Measurements from ENCODE around the gene CDK4.
"Not testable (repeated sequence)": the region's sequence is repeated elsewhere in the genome, so short reads cannot be mapped to it uniquely, and the experiment has no call there.

Gene CDK4

GRCh38 chr12:57720606-57721595 lies 31.2 kb downstream of the CDK4 start:
- no peak for ATAC-seq
- H3K4me1 Mint-ChIP-seq, result peaks cover 7% of the 10 kb centered on the region
- H3K4me3 Mint-ChIP-seq, result no peak overlapping the region
- peak overlapping the region in 1 of 2 donors; percentile 62 for H3K27ac Mint-ChIP-seq
- no peak for DNase-seq
- no peaks in the 10 kb centered on the region for H3K27me3 Mint-ChIP-seq
- no peaks in the 10 kb centered on the region for H3K9me3 Mint-ChIP-seq

- no peak overlapping the region for H3K4me3 Mint-ChIP-seq
- no peak for ATAC-seq
- H3K9me3 Mint-ChIP-seq, result no peaks in the 10 kb centered on the region
- no peaks in the 10 kb centered on the region for H3K27me3 Mint-ChIP-seq
- peaks cover 4% of the 10 kb centered on the region for H3K4me1 Mint-ChIP-seq
- DNase-seq, result no peak
- H3K27ac Mint-ChIP-seq, result no peak overlapping the region
Measured at GRCh38 chr12:57719777-57720605, 32.1 kb downstream of the CDK4 start.

- no peak for ATAC-seq
- H3K27ac Mint-ChIP-seq, result no peak overlapping the region
- H3K4me1 Mint-ChIP-seq, result peaks cover 4% of the 10 kb centered on the region
- no peak for DNase-seq
- no peaks in the 10 kb centered on the region for H3K27me3 Mint-ChIP-seq
- H3K4me3 Mint-ChIP-seq, result no peak overlapping the region
- H3K9me3 Mint-ChIP-seq, result no peaks in the 10 kb centered on the region
Measured at GRCh38 chr12:57718641-57719528, 33.2 kb downstream of the CDK4 start.

GRCh38 chr12:57717846-57718640 lies 34.1 kb downstream of the CDK4 start:
- H3K4me3 Mint-ChIP-seq, result no peak overlapping the region
- no peaks in the 10 kb centered on the region for H3K9me3 Mint-ChIP-seq
- ATAC-seq (no peak), DNase-seq (no peak)
- H3K27me3 Mint-ChIP-seq, result no peaks in the 10 kb centered on the region
- peaks cover 4% of the 10 kb centered on the region for H3K4me1 Mint-ChIP-seq
- peak overlapping the region; percentile 0 to 2 for H3K27ac Mint-ChIP-seq

GRCh38 chr12:57717131-57717530 lies 35.0 kb downstream of the CDK4 start:
- no peak for DNase-seq
- Mint-ChIP-seq H3K27me3 (no peaks in the 10 kb centered on the region), H3K4me3 (no peak overlapping the region), H3K27ac (peak overlapping the region in 1 of 2 donors; percentile 54), H3K4me1 (peaks cover 4% of the 10 kb centered on the region), H3K9me3 (no peaks in the 10 kb centered on the region)
- ATAC-seq, result no peak

- Mint-ChIP-seq H3K4me1 (no peaks in the 10 kb centered on the region), H3K4me3 (no peak overlapping the region), H3K9me3 (no peaks in the 10 kb centered on the region), H3K27ac (peak overlapping the region in 1 of 2 donors; percentile 24), H3K27me3 (no peaks in the 10 kb centered on the region)
- no peak for DNase-seq
- ATAC-seq, result no peak
Measured at GRCh38 chr12:57716305-57716704, 35.8 kb downstream of the CDK4 start.

GRCh38 chr12:57715786-57716185 lies 36.3 kb downstream of the CDK4 start:
- no peaks in the 10 kb centered on the region for H3K4me1 Mint-ChIP-seq
- ATAC-seq, result no peak
- H3K27ac Mint-ChIP-seq, result peak overlapping the region in 1 of 2 donors; percentile 29
- no peaks in the 10 kb centered on the region for H3K9me3 Mint-ChIP-seq
- DNase-seq, result no peak
- no peaks in the 10 kb centered on the region for H3K27me3 Mint-ChIP-seq
- H3K4me3 Mint-ChIP-seq, result no peak overlapping the region

- H3K4me3 Mint-ChIP-seq, H3K27me3 Mint-ChIP-seq, H3K9me3 Mint-ChIP-seq, H3K4me1 Mint-ChIP-seq, DNase-seq, H3K27ac Mint-ChIP-seq, ATAC-seq: not testable (repeated sequence)
Measured at GRCh38 chr12:57715036-57715748, 36.9 kb downstream of the CDK4 start.

GRCh38 chr12:57713209-57713608 lies 38.9 kb downstream of the CDK4 start:
- Mint-ChIP-seq H3K27ac (no peak overlapping the region), H3K4me1 (no peaks in the 10 kb centered on the region), H3K9me3 (no peaks in the 10 kb centered on the region), H3K27me3 (no peaks in the 10 kb centered on the region), H3K4me3 (no peak overlapping the region)
- ATAC-seq (no peak), DNase-seq (no peak)

GRCh38 chr12:57712701-57713100 lies 39.4 kb downstream of the CDK4 start:
- DNase-seq (no peak), ATAC-seq (no peak)
- no peak overlapping the region for H3K4me3 Mint-ChIP-seq
- H3K4me1 Mint-ChIP-seq, result no peaks in the 10 kb centered on the region
- H3K27ac Mint-ChIP-seq, result no peak overlapping the region
- no peaks in the 10 kb centered on the region for H3K9me3 Mint-ChIP-seq
- H3K27me3 Mint-ChIP-seq, result no peaks in the 10 kb centered on the region

- no peaks in the 10 kb centered on the region for H3K9me3 Mint-ChIP-seq
- H3K27ac Mint-ChIP-seq, result no peak overlapping the region
- H3K4me3 Mint-ChIP-seq, result no peak overlapping the region
- no peaks in the 10 kb centered on the region for H3K27me3 Mint-ChIP-seq
- H3K4me1 Mint-ChIP-seq, result no peaks in the 10 kb centered on the region
- no peak for DNase-seq
- no peak for ATAC-seq
Measured at GRCh38 chr12:57708296-57708695, 43.8 kb downstream of the CDK4 start.

- Mint-ChIP-seq H3K9me3 (no peaks in the 10 kb centered on the region), H3K4me1 (no peaks in the 10 kb centered on the region), H3K4me3 (no peak overlapping the region), H3K27ac (no peak overlapping the region), H3K27me3 (no peaks in the 10 kb centered on the region)
- DNase-seq (no peak), ATAC-seq (no peak)
Measured at GRCh38 chr12:57707250-57707649, 44.9 kb downstream of the CDK4 start.

GRCh38 chr12:57700317-57700716 lies 51.8 kb downstream of the CDK4 start:
- no peaks in the 10 kb centered on the region for H3K9me3 Mint-ChIP-seq
- H3K4me1 Mint-ChIP-seq, result no peaks in the 10 kb centered on the region
- H3K27me3 Mint-ChIP-seq, result no peaks in the 10 kb centered on the region
- DNase-seq (no peak), ATAC-seq (no peak)
- H3K4me3 Mint-ChIP-seq, result no peak overlapping the region
- H3K27ac Mint-ChIP-seq, result no peak overlapping the region

- ATAC-seq, result no peak
- no peak for DNase-seq
- Mint-ChIP-seq H3K9me3 (no peaks in the 10 kb centered on the region), H3K27ac (peak overlapping the region in 1 of 2 donors; percentile 41), H3K4me1 (no peaks in the 10 kb centered on the region), H3K27me3 (no peaks in the 10 kb centered on the region), H3K4me3 (no peak overlapping the region)
Measured at GRCh38 chr12:57698414-57698813, 53.7 kb downstream of the CDK4 start.
